Measurements from ENCODE around the gene MCM3. TPM values are rescaled to one million over a fixed set of nuclear protein-coding genes. Genes with fewer than 3 reads are reported as not detected.

The MCM3 gene
- polyA plus RNA-seq, 1 experiment: 42.2 TPM

- no peak for DNase-seq (ENCODE audit: low read depth)
- CTCF ChIA-PET: interaction anchor here (0.7 kb wide), 1 partner anchor 11 kb away, joined by 4 read pairs; no protein-coding TSS in a partner anchor
- H3K4me3 ChIP-seq (ENCODE audit: low read depth, low read length): no peak within 1 kb of the TSS
- H3K27me3 ChIP-seq (ENCODE audit: control insufficient read depth, insufficient read depth, low read length): peaks cover 9% of the 10 kb centered on the region
- no peak for TF ChIP-seq CTCF (IDR thresholded peaks at IDR 0.05; ENCODE audit: insufficient read depth, low read depth, low read length)
- POLR2A ChIA-PET: no interaction called here
- H3K36me3 ChIP-seq (ENCODE audit: control insufficient read depth, insufficient read depth, low read length): no peaks in the 10 kb centered on the region
Measured at GRCh38 chr6:52244400-52244799, 40.1 kb downstream of the MCM3 start, which contains the start of gene IL17F. IL17F (minus strand) TSS chr6:52244500; CDS start chr6:52244429, 71 bp downstream.

- H3K36me3 ChIP-seq (ENCODE audit: control insufficient read depth, insufficient read depth, low read length): no peaks in the 10 kb centered on the region
- H3K27me3 ChIP-seq (ENCODE audit: control insufficient read depth, insufficient read depth, low read length): peaks cover 9% of the 10 kb centered on the region
- DNase-seq (ENCODE audit: low read depth): no peak
- ChIA-PET CTCF (interaction anchor here (0.7 to 1.3 kb wide), 5 partner anchors 9 to 21 kb away, joined by 3 to 4 read pairs (median 4); no protein-coding TSS in a partner anchor), POLR2A (no interaction called here)
- no peak for TF ChIP-seq CTCF (IDR thresholded peaks at IDR 0.05; ENCODE audit: insufficient read depth, low read depth, low read length)
- no peak overlapping the region for H3K4me3 ChIP-seq (ENCODE audit: low read depth, low read length)
Measured at GRCh38 chr6:52243282-52243893, 41.2 kb downstream of the MCM3 start.

GRCh38 chr6:52241819-52242218 lies 42.7 kb downstream of the MCM3 start:
- no peaks in the 10 kb centered on the region for H3K36me3 ChIP-seq (ENCODE audit: control insufficient read depth, insufficient read depth, low read length)
- H3K4me3 ChIP-seq (ENCODE audit: low read depth, low read length): no peak overlapping the region
- DNase-seq (ENCODE audit: low read depth): no peak
- peaks cover 6% of the 10 kb centered on the region for H3K27me3 ChIP-seq (ENCODE audit: control insufficient read depth, insufficient read depth, low read length)
- CTCF ChIA-PET: interaction anchor here (1.0 to 1.3 kb wide), 5 partner anchors 9 to 192 kb away, joined by 3 to 4 read pairs (median 4); no protein-coding TSS in a partner anchor
- TF ChIP-seq CTCF (IDR thresholded peaks at IDR 0.05; ENCODE audit: insufficient read depth, low read depth, low read length): no peak
- POLR2A ChIA-PET: no interaction called here

- Histone ChIP-seq H3K27me3 (ENCODE audit: control insufficient read depth, insufficient read depth, low read length) (no peaks in the 10 kb centered on the region), H3K36me3 (ENCODE audit: control insufficient read depth, insufficient read depth, low read length) (no peaks in the 10 kb centered on the region), H3K4me3 (ENCODE audit: low read depth, low read length) (no peak overlapping the region)
- CTCF ChIA-PET: interaction anchor here (0.7 to 1.8 kb wide), 8 partner anchors 9 to 71 kb away, joined by 3 to 6 read pairs (median 4); no protein-coding TSS in a partner anchor
- POLR2A ChIA-PET: no interaction called here
- DNase-seq (ENCODE audit: low read depth): peak; percentile 29
- peak; percentile 60 for TF ChIP-seq CTCF (IDR thresholded peaks at IDR 0.05; ENCODE audit: insufficient read depth, low read depth, low read length)
Measured at GRCh38 chr6:52233975-52234823, 50.3 kb downstream of the MCM3 start.

GRCh38 chr6:52233005-52233404 lies 51.5 kb downstream of the MCM3 start:
- Histone ChIP-seq H3K36me3 (ENCODE audit: control insufficient read depth, insufficient read depth, low read length) (no peaks in the 10 kb centered on the region), H3K27me3 (ENCODE audit: control insufficient read depth, insufficient read depth, low read length) (no peaks in the 10 kb centered on the region), H3K4me3 (ENCODE audit: low read depth, low read length) (no peak overlapping the region)
- ChIA-PET POLR2A (no interaction called here), CTCF (interaction anchor here (1.1 to 1.5 kb wide), 3 partner anchors 9 to 70 kb away, joined by 3 to 4 read pairs (median 3); no protein-coding TSS in a partner anchor)
- DNase-seq (ENCODE audit: low read depth): no peak
- TF ChIP-seq CTCF (IDR thresholded peaks at IDR 0.05; ENCODE audit: insufficient read depth, low read depth, low read length): no peak

All from BJ (cell line).